ENCODE results near the gene TMEM18.

Gene TMEM18

DNA sequence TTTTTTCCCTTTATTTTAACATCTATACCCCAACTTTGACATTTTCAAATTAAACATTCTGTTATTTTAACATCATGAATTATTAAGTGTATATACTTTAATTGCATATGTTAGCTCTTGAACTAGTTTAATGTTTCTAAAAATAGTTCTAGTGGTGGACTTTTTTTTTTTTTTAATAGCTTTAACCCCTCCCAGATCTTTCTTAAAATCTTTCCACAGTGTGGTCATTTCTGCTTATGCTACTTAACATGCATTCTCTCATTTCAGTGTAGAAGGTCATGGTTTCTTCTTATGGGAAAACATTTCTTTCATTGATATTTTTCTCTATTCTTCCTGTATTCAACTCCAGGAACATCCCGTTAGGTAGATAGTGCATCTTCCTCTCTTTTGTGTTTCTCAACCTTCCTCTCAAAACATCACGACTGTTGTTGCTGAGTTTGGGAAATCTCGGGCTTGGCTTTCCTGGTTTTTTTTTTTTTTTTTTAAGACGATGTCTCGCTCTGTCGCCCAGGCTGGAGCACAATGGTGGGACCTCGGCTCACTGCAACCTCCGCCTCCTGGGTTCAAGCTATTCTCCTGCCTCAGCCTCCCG lies 849 bp upstream of the TMEM18 start:
- DNase-seq (ENCODE audit: insufficient read length, low spot score) = no peak
- FAIRE-seq = no peak
- TF ChIP-seq, protein P1, sequence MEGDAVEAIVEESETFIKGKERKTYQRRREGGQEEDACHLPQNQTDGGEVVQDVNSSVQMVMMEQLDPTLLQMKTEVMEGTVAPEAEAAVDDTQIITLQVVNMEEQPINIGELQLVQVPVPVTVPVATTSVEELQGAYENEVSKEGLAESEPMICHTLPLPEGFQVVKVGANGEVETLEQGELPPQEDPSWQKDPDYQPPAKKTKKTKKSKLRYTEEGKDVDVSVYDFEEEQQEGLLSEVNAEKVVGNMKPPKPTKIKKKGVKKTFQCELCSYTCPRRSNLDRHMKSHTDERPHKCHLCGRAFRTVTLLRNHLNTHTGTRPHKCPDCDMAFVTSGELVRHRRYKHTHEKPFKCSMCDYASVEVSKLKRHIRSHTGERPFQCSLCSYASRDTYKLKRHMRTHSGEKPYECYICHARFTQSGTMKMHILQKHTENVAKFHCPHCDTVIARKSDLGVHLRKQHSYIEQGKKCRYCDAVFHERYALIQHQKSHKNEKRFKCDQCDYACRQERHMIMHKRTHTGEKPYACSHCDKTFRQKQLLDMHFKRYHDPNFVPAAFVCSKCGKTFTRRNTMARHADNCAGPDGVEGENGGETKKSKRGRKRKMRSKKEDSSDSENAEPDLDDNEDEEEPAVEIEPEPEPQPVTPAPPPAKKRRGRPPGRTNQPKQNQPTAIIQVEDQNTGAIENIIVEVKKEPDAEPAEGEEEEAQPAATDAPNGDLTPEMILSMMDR (IDR thresholded peaks at IDR 0.05; ENCODE audit: insufficient read depth, missing control alignments) = no peak

DNA sequence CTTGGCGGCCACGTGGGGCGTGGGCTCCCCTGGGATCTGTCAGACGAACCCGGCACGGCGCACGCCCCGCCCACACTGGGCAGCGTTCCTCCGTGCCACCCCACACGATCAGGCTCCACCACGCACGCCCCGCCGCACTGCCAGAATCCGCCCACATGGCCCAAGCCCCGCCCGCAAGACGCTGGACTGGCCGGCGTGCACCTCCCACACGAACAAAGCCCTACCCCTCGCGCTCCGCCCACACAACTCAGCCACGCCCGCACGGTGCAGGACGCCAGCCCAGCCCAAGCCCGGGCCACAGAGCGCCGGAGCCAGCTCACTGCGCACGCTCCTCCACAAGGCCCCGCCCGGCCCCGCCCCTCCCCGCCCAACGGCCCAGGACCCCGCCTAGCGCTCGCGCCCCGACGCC lies 555 bp downstream of the TMEM18 start:
- DNase-seq (ENCODE audit: insufficient read length, low spot score) (peak; percentile 78), FAIRE-seq (no peak)
- TF ChIP-seq, protein P1 (IDR thresholded peaks at IDR 0.05; ENCODE audit: insufficient read depth, missing control alignments) = no peak

GRCh38 chr2:675982-676646 lies 1.1 kb downstream of the TMEM18 start:
- FAIRE-seq (no peak), DNase-seq (ENCODE audit: insufficient read length, low spot score) (peak; percentile 35)
- TF ChIP-seq, protein P1 (IDR thresholded peaks at IDR 0.05; ENCODE audit: insufficient read depth, missing control alignments) = no peak

DNA sequence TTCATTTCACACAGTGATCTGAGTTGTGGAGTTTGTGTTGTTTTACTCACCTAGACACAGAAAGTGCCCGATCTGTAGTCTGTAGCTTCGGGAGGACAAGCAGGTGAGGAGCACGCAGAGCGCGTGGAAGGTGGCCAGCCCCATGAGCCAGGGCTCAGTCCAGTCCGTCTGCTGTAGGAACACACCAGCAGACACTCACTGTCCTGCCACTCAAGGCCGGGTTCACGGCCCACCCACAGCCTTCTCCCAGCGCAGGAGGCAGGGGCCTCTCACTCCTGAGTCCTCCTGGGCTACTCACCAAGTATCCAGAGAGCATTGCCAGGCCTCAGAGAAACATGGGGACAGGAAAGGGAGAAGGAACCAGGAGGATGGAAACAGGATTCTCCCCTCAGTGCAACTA lies 1.7 kb downstream of the TMEM18 start:
- TF ChIP-seq, protein P1 (IDR thresholded peaks at IDR 0.05; ENCODE audit: insufficient read depth, missing control alignments) = no peak
- FAIRE-seq = no peak
- DNase-seq (ENCODE audit: insufficient read length, low spot score) = no peak

- FAIRE-seq (no peak), DNase-seq (ENCODE audit: insufficient read length, low spot score) (no peak)
- TF ChIP-seq, protein P1 (IDR thresholded peaks at IDR 0.05; ENCODE audit: insufficient read depth, missing control alignments) = no peak
Measured at GRCh38 chr2:675051-675450, 2.2 kb downstream of the TMEM18 start.

GRCh38 chr2:674321-674985 lies 2.8 kb downstream of the TMEM18 start:
- no peak for FAIRE-seq
- DNase-seq (ENCODE audit: insufficient read length, low spot score) = no peak
- TF ChIP-seq, protein P1 (IDR thresholded peaks at IDR 0.05; ENCODE audit: insufficient read depth, missing control alignments) = no peak

Data from D721Med (cell line).